Astrocyte (in vitro differentiated cells and primary cell): ENCODE data around the gene PTPRK.

Source experiments
- EZH2 ChIP-seq: IDR thresholded peaks from 2 replicates; pipeline ENCODE4 v1.6.1; 2012; ENCODE audit warnings: mild to moderate bottlenecking, low read length, inconsistent platforms; ENCODE audit not compliant: insufficient read depth
- TF ChIP-seq, protein P1 (sequence below): IDR thresholded peaks from 2 replicates; pipeline ENCODE4 v1.5.1; 2011; ENCODE audit warnings: low read depth, mild to moderate bottlenecking, inconsistent platforms, low read length, moderate library complexity; ENCODE audit not compliant: insufficient read depth

DNA sequence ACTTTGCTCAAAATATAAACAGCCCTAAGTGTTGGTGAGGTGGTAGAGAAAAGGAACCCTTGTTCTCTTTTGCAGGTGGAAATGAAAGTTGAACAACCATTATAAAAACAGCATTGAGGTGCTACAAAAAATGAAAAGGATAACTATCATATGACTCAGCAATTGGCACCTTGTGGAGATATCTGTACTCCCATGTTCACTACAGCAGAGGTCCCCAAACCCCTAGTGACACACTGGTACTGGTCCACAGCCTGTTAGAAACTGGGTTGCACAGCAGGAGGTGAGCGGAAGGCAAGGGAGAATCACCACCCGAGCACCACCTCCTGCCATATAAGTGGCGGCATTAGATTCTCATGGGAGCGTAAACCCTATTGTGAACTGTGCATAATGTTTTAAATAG is 352.2 kb downstream of the PTPRK start:
- TF ChIP-seq, protein P1, sequence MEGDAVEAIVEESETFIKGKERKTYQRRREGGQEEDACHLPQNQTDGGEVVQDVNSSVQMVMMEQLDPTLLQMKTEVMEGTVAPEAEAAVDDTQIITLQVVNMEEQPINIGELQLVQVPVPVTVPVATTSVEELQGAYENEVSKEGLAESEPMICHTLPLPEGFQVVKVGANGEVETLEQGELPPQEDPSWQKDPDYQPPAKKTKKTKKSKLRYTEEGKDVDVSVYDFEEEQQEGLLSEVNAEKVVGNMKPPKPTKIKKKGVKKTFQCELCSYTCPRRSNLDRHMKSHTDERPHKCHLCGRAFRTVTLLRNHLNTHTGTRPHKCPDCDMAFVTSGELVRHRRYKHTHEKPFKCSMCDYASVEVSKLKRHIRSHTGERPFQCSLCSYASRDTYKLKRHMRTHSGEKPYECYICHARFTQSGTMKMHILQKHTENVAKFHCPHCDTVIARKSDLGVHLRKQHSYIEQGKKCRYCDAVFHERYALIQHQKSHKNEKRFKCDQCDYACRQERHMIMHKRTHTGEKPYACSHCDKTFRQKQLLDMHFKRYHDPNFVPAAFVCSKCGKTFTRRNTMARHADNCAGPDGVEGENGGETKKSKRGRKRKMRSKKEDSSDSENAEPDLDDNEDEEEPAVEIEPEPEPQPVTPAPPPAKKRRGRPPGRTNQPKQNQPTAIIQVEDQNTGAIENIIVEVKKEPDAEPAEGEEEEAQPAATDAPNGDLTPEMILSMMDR, result no peak
- no peak for TF ChIP-seq EZH2
